HepG2 (cell line): ENCODE measurements around the gene PIM3. TPM values are rescaled to one million over a fixed set of nuclear protein-coding genes. Genes with fewer than 3 reads are reported as not detected.
A peak's percentile ranks its signal among the peaks of the same experiment; 100 is the strongest.

ENCODE experiments used
- ATF4 ChIP-seq, 2 experiments: fragments of 450-650 bp in 1 of 2; sonication (generic) in 1 of 2; formaldehyde crosslinking; IDR thresholded peaks; 2 replicates each; pipeline versions ENCODE4 v1.5.0 to v1.8.0; 2020 to 2022; ENCODE audit warnings: mild to moderate bottlenecking in 1 of 2, missing genetic modification reagents in 1 of 2
- DPF2 ChIP-seq: sonication (generic); formaldehyde crosslinking; IDR thresholded peaks from 2 replicates; pipeline ENCODE4 v1.4.0; 2020; ENCODE audit warnings: mild to moderate bottlenecking, low read depth, missing genetic modification reagents, borderline replicate concordance
- DR1 ChIP-seq: sonication (generic); formaldehyde crosslinking; IDR thresholded peaks from 2 replicates; pipeline ENCODE4 v1.8.0; 2021; ENCODE audit warnings: mild to moderate bottlenecking, missing genetic modification reagents, inconsistent platforms
- FLYWCH1 ChIP-seq: sonication (generic); formaldehyde crosslinking; IDR thresholded peaks from 2 replicates; pipeline ENCODE4 v1.8.1; 2023; ENCODE audit warnings: mild to moderate bottlenecking, missing genetic modification reagents
- FOXO4 ChIP-seq: sonication (generic); formaldehyde crosslinking; conservative IDR thresholded peaks from 2 replicates; pipeline ENCODE4 v1.8.1; 2023; ENCODE audit warnings: missing genetic modification reagents
- HNRNPK ChIP-seq: fragments of 200-400 bp; formaldehyde crosslinking; IDR thresholded peaks from 2 replicates; pipeline ENCODE4 v1.6.1; 2018; ENCODE audit warnings: low read length, low read depth, moderate library complexity, mild to moderate bottlenecking; ENCODE audit not compliant: poor library complexity, severe bottlenecking
- IRF2 ChIP-seq: IDR thresholded peaks from 2 replicates; pipeline ENCODE4 v1.6.1; 2018; ENCODE audit warnings: missing genetic modification reagents, missing compliant biosample characterization
- ISX ChIP-seq: sonication (generic); formaldehyde crosslinking; conservative IDR thresholded peaks from 2 replicates; pipeline ENCODE4 v1.5.0; 2020; ENCODE audit warnings: missing genetic modification reagents
- MAX ChIP-seq: IDR thresholded peaks from 2 replicates; pipeline ENCODE4 v1.6.1; 2012; ENCODE audit warnings: inconsistent platforms
- MIER3 ChIP-seq: IDR thresholded peaks from 2 replicates; pipeline ENCODE4 v1.6.1; 2016; ENCODE audit warnings: missing compliant biosample characterization, borderline replicate concordance
- MLLT10 ChIP-seq: sonication (generic); formaldehyde crosslinking; IDR thresholded peaks from 2 replicates; pipeline ENCODE4 v1.4.0; 2020; ENCODE audit warnings: missing genetic modification reagents
- NFE2 ChIP-seq: sonication (generic); formaldehyde crosslinking; IDR thresholded peaks from 2 replicates; pipeline ENCODE4 v1.4.0; 2020; ENCODE audit warnings: missing genetic modification reagents
- NR3C1 ChIP-seq: sonication (generic); formaldehyde crosslinking; IDR thresholded peaks from 2 replicates; pipeline ENCODE4 v1.4.0; 2020; ENCODE audit warnings: missing genetic modification reagents
- PAX8 ChIP-seq: sonication (generic); formaldehyde crosslinking; IDR thresholded peaks from 2 replicates; pipeline ENCODE4 v1.8.0; 2022; ENCODE audit warnings: mild to moderate bottlenecking, missing genetic modification reagents, borderline replicate concordance
- PHB2 ChIP-seq: fragments of 450-650 bp; IDR thresholded peaks from 2 replicates; pipeline ENCODE4 v1.6.1; 2018; ENCODE audit not compliant: partially characterized antibody
- RERE ChIP-seq: IDR thresholded peaks from 2 replicates; pipeline ENCODE4 v1.6.1; 2016; ENCODE audit warnings: low read depth, missing genetic modification reagents, missing compliant biosample characterization
- RFXANK ChIP-seq: IDR thresholded peaks from 2 replicates; pipeline ENCODE4 v1.6.1; 2016
- RXRB ChIP-seq: IDR thresholded peaks from 2 replicates; pipeline ENCODE4 v1.6.1; 2016; ENCODE audit warnings: borderline replicate concordance, missing genetic modification reagents, missing compliant biosample characterization
- ZFP82 ChIP-seq: sonication (generic); formaldehyde crosslinking; IDR thresholded peaks from 2 replicates; pipeline ENCODE4 v1.5.1; 2020; ENCODE audit warnings: mild to moderate bottlenecking, missing genetic modification reagents, borderline replicate concordance
- ZNF839 ChIP-seq: sonication (generic); formaldehyde crosslinking; IDR thresholded peaks from 2 replicates; pipeline ENCODE4 v1.4.0; 2020; ENCODE audit warnings: missing genetic modification reagents, mild to moderate bottlenecking, borderline replicate concordance
- ZNF883 ChIP-seq: sonication (generic); formaldehyde crosslinking; IDR thresholded peaks from 2 replicates; pipeline ENCODE4 v1.5.1; 2020; ENCODE audit warnings: mild to moderate bottlenecking, missing genetic modification reagents; ENCODE audit errors: not compliant biosample characterization
- polyA plus RNA-seq, 8 experiments: library from polyadenylated mRNA; depleted of rRNA in 3 of 8; stranded (reverse) in 7 of 8; unstranded in 1 of 8; fragments of >200 nt; fragmentation: Illumina TruSeq in 4 of 8; extraction: Trizol in 4 of 8; gene quantifications; 2 replicates each; pipeline versions ENCODE4 v1.2.1 to v1.2.3, GENCODE V29; 2011 to 2016; ENCODE audit warnings: low read depth in 4 of 8, missing spikeins in 1 of 8, mixed read lengths in 1 of 8; ENCODE audit not compliant: insufficient read depth in 1 of 8
- total RNA-seq, 5 experiments: library from RNA; depleted of rRNA; stranded (reverse); fragments of >200 nt; fragmentation: Illumina TruSeq; extraction: Trizol; gene quantifications; 2 replicates each; pipeline ENCODE4 v1.2.3, GENCODE V29; 2016; ENCODE audit warnings: low read depth in 1 of 5

The PIM3 gene
- total and polyA plus RNA-seq, 2 of the 13 experiments (the other 11 are each of a cell fraction or from before 2014, with no cell fraction given) = 21.6 to 31.2 TPM

- TF ChIP-seq RERE (CRISPR knock-in tag) (0 out of 2 replicates have a peak, but pooled peaks have one; percentile 29), PHB2 (no peak), NFE2 (no peak), ATF4 (CRISPR knock-in tag; IDR thresholded peaks at IDR 0.05) (no peak), RXRB (CRISPR knock-in tag) (peak; percentile 65), DR1 (CRISPR knock-in tag) (no peak), ZNF883 (CRISPR knock-in tag) (no peak), FOXO4 (CRISPR knock-in tag) (no peak), HNRNPK (no peak), MLLT10 (no peak), MAX (peak; percentile 85), PAX8 (no peak), MIER3 (peak; percentile 60; the same call in 1 of the 2 replicates), ZFP82 (CRISPR knock-in tag) (no peak), ZNF839 (CRISPR knock-in tag) (no peak), RFXANK (CRISPR knock-in tag) (no peak), ISX (no peak), FLYWCH1 (no peak), IRF2 (peak; percentile 73), NR3C1 (CRISPR knock-in tag) (no peak), DPF2 (peak; percentile 75)
These were observed 8.3 kb upstream of the PIM3 start (continued) for GRCh38 chr22:49951986-49952896.
